GM12891 (cell line): ENCODE data around the gene HOXA13.

ENCODE experiments used
- POLR2A ChIP-seq: IDR thresholded peaks from 2 replicates; pipeline ENCODE4 v1.6.1; 2011; ENCODE audit warnings: low read depth, low read length, control low read depth
- POLR2AphosphoS5 ChIP-seq: IDR thresholded peaks from 2 replicates; pipeline ENCODE4 v1.6.1; 2011; ENCODE audit warnings: low read depth, low read length, control low read depth

GRCh38 chr7:27193335-27194001, 6.4 kb downstream of the HOXA13 start:
- TF ChIP-seq POLR2AphosphoS5 = no peak
- no peak for TF ChIP-seq POLR2A
